Measurements from ENCODE around the gene FKBP15.
A peak's percentile ranks its signal among the peaks of the same experiment; 100 is the strongest.
"Not testable (repeated sequence)": the region's sequence is repeated elsewhere in the genome, so short reads cannot be mapped to it uniquely, and the experiment has no call there.

FKBP15 gene

DNA sequence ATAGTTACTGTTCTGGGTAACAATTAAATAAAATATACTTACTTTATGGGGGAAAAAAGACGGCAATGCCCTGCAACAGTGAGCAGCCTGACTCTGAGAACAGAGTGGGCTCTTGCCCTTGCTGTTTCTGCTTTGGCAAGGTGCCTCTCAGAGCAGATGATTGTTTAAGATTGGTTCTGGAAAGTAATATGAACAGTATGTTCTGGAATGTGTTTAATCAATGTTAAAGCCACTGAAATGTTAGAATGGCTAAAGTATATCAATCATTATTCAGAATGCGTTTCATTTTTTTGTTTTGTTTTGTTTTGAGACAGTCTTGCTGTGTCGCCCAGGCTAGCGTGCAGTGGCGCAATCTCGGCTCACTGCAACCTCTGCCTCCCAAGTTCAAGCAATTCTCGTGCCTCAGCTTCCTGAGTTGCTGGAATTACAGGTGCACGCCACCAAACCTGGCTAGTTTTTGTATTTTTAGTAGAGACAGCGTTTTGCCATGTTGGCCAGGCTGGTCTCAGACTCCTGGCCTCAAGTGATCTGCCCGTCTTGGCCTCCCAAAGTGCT lies 14.7 kb upstream of the FKBP15 start:
- not testable (repeated sequence) for DNase-seq

DNA sequence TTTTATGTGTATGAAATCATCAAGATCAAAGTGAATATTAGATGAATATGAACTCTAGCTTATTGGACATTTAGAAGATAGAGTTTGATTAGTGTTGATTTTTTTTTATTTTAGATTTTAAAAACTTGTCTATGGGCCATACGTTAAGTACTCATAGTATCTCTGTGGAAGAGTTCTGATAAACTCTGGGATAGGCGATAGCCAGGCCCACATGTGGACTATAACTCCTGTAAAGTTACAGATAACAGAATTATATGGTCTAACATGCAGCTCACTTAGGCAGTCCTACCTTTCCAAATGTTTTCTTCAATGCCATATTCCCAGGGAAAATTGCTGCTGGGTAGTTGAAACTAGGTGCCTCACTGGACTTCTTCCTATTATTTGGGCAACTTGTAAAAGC lies 10.6 kb upstream of the FKBP15 start:
- no peak for DNase-seq

DNA sequence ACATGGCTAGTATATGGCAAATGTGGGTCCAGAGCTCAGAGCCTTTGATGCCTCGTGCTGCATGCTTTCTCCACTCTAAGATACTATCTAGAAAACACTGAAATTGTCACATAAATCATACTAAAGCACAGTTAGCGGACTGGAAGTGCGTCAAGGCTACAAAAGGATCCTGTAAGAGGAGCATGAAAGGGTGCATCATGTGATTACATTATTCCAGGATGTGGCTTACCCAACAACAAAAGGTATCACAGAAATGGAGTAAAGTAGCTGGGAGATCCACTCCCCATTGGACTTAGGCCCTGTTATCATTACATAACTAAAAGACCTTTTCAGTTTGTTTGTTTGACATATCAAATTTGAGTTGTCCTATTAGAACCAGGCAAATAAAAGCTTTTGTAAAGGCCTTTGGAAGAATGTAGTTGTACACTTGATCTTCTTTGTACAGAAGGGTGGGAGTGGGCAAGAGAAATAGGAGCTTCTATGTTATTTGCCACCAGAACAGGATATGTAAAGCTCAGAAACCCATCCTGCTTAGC lies 7.1 kb upstream of the FKBP15 start:
- DNase-seq = no peak

DNA sequence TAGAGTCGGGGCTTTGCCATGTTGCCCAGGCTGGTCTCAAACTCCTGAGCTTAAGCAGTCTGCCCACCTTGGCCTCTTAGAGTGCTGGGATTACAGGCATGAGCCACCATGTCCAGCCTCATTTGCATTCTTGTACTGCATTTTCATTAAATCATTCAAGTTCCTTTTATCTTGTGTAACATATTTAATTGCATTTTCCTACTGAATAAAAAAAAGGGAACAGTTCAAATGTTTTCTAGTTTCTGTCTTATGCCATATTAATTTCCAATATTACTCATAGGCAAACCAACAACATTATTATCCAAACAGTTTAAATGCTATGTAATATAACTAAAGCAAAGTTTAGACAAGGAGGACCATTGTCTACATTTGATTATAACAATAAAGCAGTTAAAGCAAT lies 6.4 kb upstream of the FKBP15 start:
- no peak for DNase-seq

- DNase-seq = no peak
Measured at GRCh38 chr9:113223963-113224362, 2.9 kb upstream of the FKBP15 start.

- no peak for DNase-seq
Measured at GRCh38 chr9:113222482-113222841, 1.4 kb upstream of the FKBP15 start.

DNA sequence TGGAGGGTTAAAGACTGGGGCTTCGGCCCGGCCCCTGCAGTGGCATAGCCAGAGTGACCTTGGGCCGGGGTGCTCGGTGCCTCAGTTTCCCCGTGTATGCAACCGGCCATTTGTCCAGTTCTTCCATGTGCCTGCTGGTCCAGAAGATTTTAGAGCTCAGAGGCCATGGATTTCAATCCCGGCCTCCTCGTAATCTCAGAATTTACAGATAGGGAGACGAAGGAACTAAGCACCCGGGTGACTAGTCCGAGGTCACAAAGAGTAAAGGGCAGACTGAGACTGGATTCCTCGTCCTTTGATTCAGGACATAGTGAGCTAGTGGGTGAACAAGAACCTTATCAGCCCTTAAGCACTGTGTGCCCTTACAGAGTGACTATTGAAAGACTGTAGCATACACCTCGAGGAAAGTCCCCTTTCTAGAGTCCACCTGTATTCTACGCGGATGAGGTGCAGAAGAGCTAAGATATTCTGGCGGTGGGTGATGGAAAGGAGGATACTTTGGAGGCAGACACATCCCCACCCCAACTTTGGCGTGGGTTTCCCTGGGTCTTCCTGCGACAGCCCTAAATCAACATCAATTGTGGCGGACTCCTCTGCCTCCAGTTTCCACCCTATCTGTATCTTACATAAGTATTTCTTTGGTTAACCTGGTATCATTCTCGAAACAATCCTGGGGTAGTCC lies 864 bp upstream of the FKBP15 start:
- DNase-seq = no peak

- DNase-seq = peak; percentile 19
Measured at GRCh38 chr9:113220467-113221002, 542 bp downstream of the FKBP15 start.

- DNase-seq = peak; percentile 10
Measured at GRCh38 chr9:113219969-113220368, 1.1 kb downstream of the FKBP15 start.

DNA sequence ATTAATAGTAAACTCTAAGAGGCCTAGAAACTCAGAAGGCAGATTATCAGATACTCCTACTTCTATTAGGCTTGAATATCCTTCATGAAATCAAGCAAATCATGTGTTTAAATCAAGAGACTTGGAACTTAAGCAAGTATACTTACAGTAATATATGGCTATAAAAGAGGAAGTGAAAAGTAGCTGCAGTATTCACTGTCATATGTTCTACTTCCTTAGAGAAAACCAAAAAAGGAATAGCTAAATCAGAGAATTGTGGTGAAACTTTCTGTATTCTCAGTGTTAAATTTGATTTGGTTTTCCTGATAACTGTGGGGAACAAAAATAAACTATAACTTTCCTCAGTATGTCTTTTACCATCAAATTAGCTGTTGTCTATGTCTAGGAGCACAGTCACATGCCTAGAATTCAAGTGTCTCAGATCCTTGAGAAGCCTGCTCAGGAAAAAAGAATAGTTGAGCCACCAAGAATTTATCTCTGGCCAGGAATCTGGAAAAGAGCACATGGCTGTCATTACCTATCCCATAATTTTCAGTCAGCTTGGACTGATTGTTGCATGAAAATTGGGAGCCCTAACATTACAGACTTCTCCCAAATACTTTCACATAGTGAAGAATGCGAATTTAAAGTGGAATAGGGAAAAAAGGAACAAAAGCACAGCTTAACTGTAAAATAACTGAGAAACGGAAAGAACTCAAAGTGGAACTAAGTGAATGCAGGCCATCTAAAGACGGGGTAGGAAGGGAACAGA lies 1.7 kb downstream of the FKBP15 start:
- no peak for DNase-seq

- no peak for DNase-seq
Measured at GRCh38 chr9:113216406-113216805, 4.7 kb downstream of the FKBP15 start.

DNA sequence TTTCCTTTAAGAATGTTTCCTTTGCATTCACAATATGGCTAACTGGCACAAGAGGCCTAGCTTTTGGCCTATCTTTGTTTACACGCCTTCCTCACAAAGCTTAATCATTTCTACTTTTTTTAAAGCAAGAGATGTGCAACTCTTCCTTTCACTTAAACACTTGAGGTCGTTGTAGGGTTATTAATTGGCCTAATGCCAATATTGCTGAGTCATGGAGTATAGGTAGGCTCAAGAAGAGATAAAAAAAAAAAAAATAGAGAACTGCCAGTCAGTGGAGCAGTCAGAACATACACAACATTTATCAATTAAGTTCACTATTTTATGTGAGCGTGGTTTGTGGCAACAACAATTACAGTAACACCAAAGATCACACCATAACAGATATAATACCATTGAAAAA lies 5.9 kb downstream of the FKBP15 start:
- DNase-seq = no peak

- DNase-seq = no peak
Measured at GRCh38 chr9:113210815-113211214, 10.3 kb downstream of the FKBP15 start.

DNA sequence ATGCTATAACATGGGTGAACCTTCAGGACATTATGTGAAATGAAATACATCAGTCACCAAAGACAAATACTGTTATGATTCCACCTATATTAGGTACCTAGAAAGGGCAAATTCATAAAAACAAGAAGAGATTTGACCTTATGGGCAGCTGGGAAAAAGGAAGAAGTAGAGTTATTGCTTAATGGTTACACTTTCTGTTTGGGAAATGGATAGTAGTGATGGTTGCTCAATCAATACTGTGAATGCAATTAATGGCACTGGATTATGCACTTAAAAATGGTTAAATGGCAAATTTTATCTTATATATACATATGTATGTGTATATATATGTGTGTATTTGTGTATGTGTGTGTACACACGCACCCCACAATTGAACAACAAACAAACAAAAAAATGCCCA lies 15.2 kb downstream of the FKBP15 start:
- no peak for DNase-seq

GRCh38 chr9:113205432-113205831 lies 15.6 kb downstream of the FKBP15 start:
- no peak for DNase-seq

- no peak for DNase-seq
Measured at GRCh38 chr9:113199683-113200329, 21.3 kb downstream of the FKBP15 start.

- no peak for DNase-seq
Measured at GRCh38 chr9:113192455-113192854, 28.6 kb downstream of the FKBP15 start.

DNA sequence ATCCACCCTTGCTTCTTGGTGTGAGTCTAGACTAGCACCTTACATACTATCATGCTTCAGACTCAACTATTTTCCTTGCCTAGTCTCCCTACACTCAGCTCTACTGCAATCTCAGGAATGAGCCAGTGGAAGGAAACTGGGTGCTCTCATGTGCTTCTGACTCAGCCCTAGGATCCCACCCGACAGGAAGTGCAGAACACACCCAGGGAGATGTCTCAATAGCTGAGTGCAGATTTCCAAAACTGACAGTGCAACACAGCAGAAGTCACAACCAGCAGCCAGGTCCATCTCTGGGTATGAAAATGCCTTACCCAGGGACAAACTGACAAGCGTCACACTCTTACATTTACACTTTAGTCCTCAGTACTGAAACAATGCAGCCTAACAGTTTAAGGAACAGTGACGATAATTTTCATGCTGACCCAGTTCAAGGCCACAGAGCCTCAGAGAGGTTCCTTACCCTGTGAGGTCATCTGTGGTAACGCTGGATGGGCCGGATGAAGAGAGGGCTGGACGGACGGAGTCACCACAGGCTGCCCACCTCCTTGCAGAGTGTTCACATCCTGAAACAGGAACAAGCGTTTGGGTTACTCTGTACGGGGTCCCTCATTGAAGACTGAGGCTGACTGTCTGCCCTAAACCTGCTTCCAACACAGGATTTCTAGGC lies 33.0 kb downstream of the FKBP15 start:
- no peak for DNase-seq

- DNase-seq = no peak
Measured at GRCh38 chr9:113186137-113186755, 34.8 kb downstream of the FKBP15 start.

- no peak for DNase-seq
Measured at GRCh38 chr9:113185271-113185670, 35.8 kb downstream of the FKBP15 start.

GRCh38 chr9:113184539-113184938 lies 36.5 kb downstream of the FKBP15 start:
- DNase-seq = no peak

DNA sequence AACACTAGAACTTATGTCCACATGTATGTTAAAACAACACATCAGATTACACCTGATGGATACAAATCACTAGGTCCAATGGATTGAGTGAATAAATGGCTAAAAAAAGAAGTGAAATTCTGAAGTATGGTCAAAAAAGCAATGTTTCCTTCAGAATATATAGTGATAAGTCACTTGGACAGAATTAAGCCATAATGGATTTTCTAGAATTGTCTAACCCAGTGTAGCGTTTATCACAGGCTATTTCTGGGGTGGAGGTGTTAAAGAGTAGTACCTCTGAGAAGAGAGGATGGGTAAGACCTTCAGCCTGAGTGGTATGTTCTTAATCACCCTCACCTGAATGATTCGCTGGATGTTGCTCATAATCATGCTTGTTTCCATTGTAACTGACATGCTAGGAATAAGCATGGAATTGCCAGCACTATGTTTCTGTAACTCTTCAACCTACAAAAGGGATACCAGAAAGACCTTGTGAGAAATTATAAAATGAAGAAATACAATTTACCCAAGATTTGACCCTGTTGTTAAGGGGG lies 37.1 kb downstream of the FKBP15 start:
- no peak for DNase-seq

Data from stimulated activated CD4-positive, alpha-beta T cell treated with anti-CD3 and anti-CD28 coated beads, Interleukin-15, amount 100 ng/mL, for 24 hours (primary cell).